CD4-positive, alpha-beta T cell treated with Interleukin-15 for 4 hours (primary cell): ENCODE measurements around the gene PLCB4.

Source experiments
- DNase-seq: peaks from one replicate; pipeline ENCODE4 v3.0.0-alpha.2; 2020; ENCODE audit warnings: low spot score

The PLCB4 gene

GRCh38 chr20:9270831-9271230, 201.9 kb downstream of the PLCB4 start:
- no peak for DNase-seq

GRCh38 chr20:9276966-9277468, 208.1 kb downstream of the PLCB4 start:
- DNase-seq: no peak

- DNase-seq: no peak
Observed at GRCh38 chr20:9279918-9280401, 211.1 kb downstream of the PLCB4 start.

- no peak for DNase-seq
Observed at GRCh38 chr20:9280666-9281065, 211.8 kb downstream of the PLCB4 start.

GRCh38 chr20:9281803-9282202, 212.9 kb downstream of the PLCB4 start:
- DNase-seq: no peak

- DNase-seq: no peak
Observed at GRCh38 chr20:9285617-9286016, 216.7 kb downstream of the PLCB4 start.

- no peak for DNase-seq
Observed at GRCh38 chr20:9286501-9287461, 217.9 kb downstream of the PLCB4 start.

- no peak for DNase-seq
Observed at GRCh38 chr20:9287826-9288225, 218.9 kb downstream of the PLCB4 start.

GRCh38 chr20:9290331-9290730, 221.4 kb downstream of the PLCB4 start:
- DNase-seq: no peak

- no peak for DNase-seq
Observed at GRCh38 chr20:9293145-9293544, 224.3 kb downstream of the PLCB4 start.

- no peak for DNase-seq
Observed at GRCh38 chr20:9294041-9294440, 225.2 kb downstream of the PLCB4 start.

GRCh38 chr20:9298906-9299305, 230.0 kb downstream of the PLCB4 start:
- DNase-seq: no peak

- DNase-seq: no peak
Observed at GRCh38 chr20:9300080-9300479, 231.2 kb downstream of the PLCB4 start.

- DNase-seq: no peak
Observed at GRCh38 chr20:9300534-9300933, 231.6 kb downstream of the PLCB4 start.

GRCh38 chr20:9301129-9302090, 232.5 kb downstream of the PLCB4 start:
- no peak for DNase-seq

- no peak for DNase-seq
Observed at GRCh38 chr20:9302091-9302462, 233.2 kb downstream of the PLCB4 start.

GRCh38 chr20:9306521-9306920, 237.6 kb downstream of the PLCB4 start:
- DNase-seq: no peak

- DNase-seq: no peak
Observed at GRCh38 chr20:9308056-9308455, 239.2 kb downstream of the PLCB4 start.

GRCh38 chr20:9311132-9311531, 242.2 kb downstream of the PLCB4 start:
- DNase-seq: no peak

GRCh38 chr20:9319687-9320384, 250.9 kb downstream of the PLCB4 start:
- no peak for DNase-seq

GRCh38 chr20:9321007-9321406, 252.1 kb downstream of the PLCB4 start:
- no peak for DNase-seq

- DNase-seq: no peak
Observed at GRCh38 chr20:9322661-9323060, 253.8 kb downstream of the PLCB4 start.
